Measurements from ENCODE around the gene EHD4. TPM values are rescaled to one million over a fixed set of nuclear protein-coding genes. Genes with fewer than 3 reads are reported as not detected.

The EHD4 gene
- total and polyA plus RNA-seq, 2 donors (not counting 3 experiments of a cell fraction or from before 2014, with no cell fraction given), result 96.7 to 128 TPM

DNA sequence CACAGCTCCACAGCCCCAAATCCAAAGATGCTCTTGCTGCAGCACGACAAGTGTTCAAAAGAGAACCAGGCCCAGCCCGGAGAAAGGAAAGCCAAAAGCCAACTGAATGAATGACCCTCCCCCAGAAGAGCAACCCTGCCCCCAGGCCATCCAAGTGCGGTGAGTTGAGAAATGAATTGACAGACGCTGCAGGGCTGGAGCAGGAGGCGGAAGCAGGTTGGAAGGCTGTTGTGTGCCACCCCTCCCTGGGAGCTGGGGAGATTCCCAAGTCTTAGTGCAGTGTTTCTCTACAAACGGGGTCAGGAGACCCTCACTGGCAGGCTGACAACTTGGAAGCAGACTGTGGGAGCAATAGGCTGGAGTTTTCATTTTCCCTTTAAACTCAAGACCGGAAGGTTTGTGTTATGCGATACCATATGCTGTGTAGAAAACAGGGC, 75.0 kb downstream of the EHD4 start:
- DNase-seq (ENCODE audit: low read depth, low spot score), result no peak
- H3K4me1 ChIP-seq (ENCODE audit: control insufficient read depth, extremely low read depth, insufficient read depth, low read length), result peaks cover 16% of the 10 kb centered on the region
- no peak overlapping the region for H3K4me2 ChIP-seq (ENCODE audit: insufficient read depth, low read length)
- CTCF ChIA-PET, result no interaction called here
- H3K27me3 ChIP-seq (ENCODE audit: control insufficient read depth in 2 of 2, insufficient read depth in 2 of 2, low read length in 2 of 2), result no peaks in the 10 kb centered on the region
- H3K4me3 ChIP-seq (replicated peaks in 1 of 3; ENCODE audit: insufficient read depth in 1 of 3, low read depth in 1 of 3, low read length in 3 of 3), result no peak overlapping the region
- peaks cover 17 to 29% of the 10 kb centered on the region in 2 experiments for H3K36me3 ChIP-seq (ENCODE audit: control insufficient read depth in 2 of 2, extremely low read depth in 1 of 2, insufficient read depth in 2 of 2, low read length in 2 of 2)
- no peaks in the 10 kb centered on the region for H3K9me3 ChIP-seq (replicated peaks; ENCODE audit: control insufficient read depth, insufficient read depth, low read length)
- no peak for FAIRE-seq
- H3K79me2 ChIP-seq (ENCODE audit: control insufficient read depth, insufficient read depth, low read length), result peaks cover 4% of the 10 kb centered on the region
- no peak overlapping the region for H2AFZ ChIP-seq (ENCODE audit: low read depth, low read length)
- POLR2A ChIA-PET, result no interaction called here
- H3K27ac ChIP-seq (ENCODE audit: insufficient read depth, low read depth, low read length), result no peak overlapping the region
- H3K9ac ChIP-seq (replicated peaks; ENCODE audit: extremely low read depth, insufficient read depth, low read length), result no peak overlapping the region
- no peaks in the 10 kb centered on the region for H4K20me1 ChIP-seq (replicated peaks; ENCODE audit: control insufficient read depth, extremely low read depth, insufficient read depth, low read length)
- dilution Hi-C loops (cut with MboI; ENCODE audit: extremely low pct_ligation_motif_present, low sequenced_read_pairs) (no loop called here), intact Hi-C loops (cut with micrococcal nuclease) (no loop called here)
- no TSS peak for BruUV-seq (replicated peaks)
- TF ChIP-seq JUN (IDR thresholded peaks at IDR 0.05; ENCODE audit: borderline replicate concordance, insufficient read depth, insufficient read length, low read depth) (no peak), GATA2 (IDR thresholded peaks at IDR 0.05; ENCODE audit: insufficient read depth, insufficient read length, low read depth, low read length) (no peak), POLR2AphosphoS5 (IDR thresholded peaks at IDR 0.05; ENCODE audit: insufficient read depth, low read depth, low read length) (no peak), MYC (IDR thresholded peaks at IDR 0.05; ENCODE audit: low read depth, low read length) (no peak), EZH2 (IDR thresholded peaks at IDR 0.05; ENCODE audit: borderline replicate concordance, low read depth, low read length, severe bottlenecking) (no peak), POLR2A (IDR thresholded peaks at IDR 0.05; ENCODE audit: low read depth, low read length) (no peak)
- TF ChIP-seq, protein P1, sequence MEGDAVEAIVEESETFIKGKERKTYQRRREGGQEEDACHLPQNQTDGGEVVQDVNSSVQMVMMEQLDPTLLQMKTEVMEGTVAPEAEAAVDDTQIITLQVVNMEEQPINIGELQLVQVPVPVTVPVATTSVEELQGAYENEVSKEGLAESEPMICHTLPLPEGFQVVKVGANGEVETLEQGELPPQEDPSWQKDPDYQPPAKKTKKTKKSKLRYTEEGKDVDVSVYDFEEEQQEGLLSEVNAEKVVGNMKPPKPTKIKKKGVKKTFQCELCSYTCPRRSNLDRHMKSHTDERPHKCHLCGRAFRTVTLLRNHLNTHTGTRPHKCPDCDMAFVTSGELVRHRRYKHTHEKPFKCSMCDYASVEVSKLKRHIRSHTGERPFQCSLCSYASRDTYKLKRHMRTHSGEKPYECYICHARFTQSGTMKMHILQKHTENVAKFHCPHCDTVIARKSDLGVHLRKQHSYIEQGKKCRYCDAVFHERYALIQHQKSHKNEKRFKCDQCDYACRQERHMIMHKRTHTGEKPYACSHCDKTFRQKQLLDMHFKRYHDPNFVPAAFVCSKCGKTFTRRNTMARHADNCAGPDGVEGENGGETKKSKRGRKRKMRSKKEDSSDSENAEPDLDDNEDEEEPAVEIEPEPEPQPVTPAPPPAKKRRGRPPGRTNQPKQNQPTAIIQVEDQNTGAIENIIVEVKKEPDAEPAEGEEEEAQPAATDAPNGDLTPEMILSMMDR (IDR thresholded peaks at IDR 0.05; ENCODE audit: extremely low read depth in 1 of 2, insufficient read depth in 1 of 2, low read depth in 1 of 2, low read length in 2 of 2), result no peak
- TF ChIP-seq, protein P2, sequence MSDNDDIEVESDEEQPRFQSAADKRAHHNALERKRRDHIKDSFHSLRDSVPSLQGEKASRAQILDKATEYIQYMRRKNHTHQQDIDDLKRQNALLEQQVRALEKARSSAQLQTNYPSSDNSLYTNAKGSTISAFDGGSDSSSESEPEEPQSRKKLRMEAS (IDR thresholded peaks at IDR 0.05; ENCODE audit: insufficient read depth, insufficient read length), result no peak
- no peaks in the 10 kb centered on the region for H3K9me1 ChIP-seq (replicated peaks; ENCODE audit: control insufficient read depth, extremely low read depth, insufficient read depth, low read length)
